ENCODE results near the gene FABP2. TPM values are rescaled to one million over a fixed set of nuclear protein-coding genes. Genes with fewer than 3 reads are reported as not detected.
A peak's percentile ranks its signal among the peaks of the same experiment; 100 is the strongest.
"Not testable (repeated sequence)": the region's sequence is repeated elsewhere in the genome, so short reads cannot be mapped to it uniquely, and the experiment has no call there.

Gene FABP2
- total RNA-seq, 2 experiments from 2014 or later, result not detected

DNA sequence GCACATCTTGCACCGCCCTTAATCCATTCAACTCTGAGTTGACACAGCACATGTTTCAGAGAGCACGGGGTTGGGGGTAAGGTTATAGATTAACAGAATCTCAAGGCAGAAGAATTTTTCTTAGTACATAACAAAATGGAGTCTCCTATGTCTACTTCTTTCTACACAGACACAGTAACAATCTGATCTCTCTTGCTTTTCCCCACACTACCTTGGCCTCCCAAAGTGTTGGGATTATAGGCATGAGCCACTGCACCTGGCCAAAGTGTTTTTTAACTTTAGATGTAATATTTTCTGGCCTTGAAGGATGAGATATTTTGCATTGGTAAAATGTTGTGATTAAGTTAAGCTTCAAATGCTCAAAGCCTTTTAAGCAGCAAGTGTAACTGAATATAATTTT is 21.4 kb upstream of the FABP2 start:
- H3K27ac Mint-ChIP-seq; H3K4me1 Mint-ChIP-seq; POLR2A ChIA-PET; intact Hi-C loops (cut with DNase I, micrococcal nuclease); ATAC-seq; H3K9me3 Mint-ChIP-seq (ENCODE audit: low read depth); DNase-seq; CTCF ChIA-PET; H3K36me3 Mint-ChIP-seq (ENCODE audit: low read depth); H3K4me3 Mint-ChIP-seq; H3K27me3 Mint-ChIP-seq: not testable (repeated sequence)

DNA sequence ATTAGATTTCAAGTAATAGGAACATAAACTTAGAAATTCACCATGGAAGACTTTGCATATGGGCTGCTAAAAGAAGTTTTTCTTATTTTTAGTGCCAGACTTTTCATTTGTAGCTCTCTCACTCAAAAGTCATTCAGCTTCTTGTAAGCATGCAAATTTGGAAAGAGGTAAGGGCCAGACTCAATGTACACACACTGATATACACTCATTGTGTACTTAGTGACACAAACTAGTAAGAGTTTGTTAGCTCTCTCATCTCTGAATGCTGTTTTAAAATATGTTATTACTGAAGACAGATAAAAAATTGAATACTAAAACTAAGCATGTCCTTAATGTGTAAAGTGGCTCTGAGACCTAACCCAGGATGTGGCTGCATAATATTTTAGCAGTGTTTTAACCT is 18.0 kb upstream of the FABP2 start:
- H3K4me3 Mint-ChIP-seq; H3K27me3 Mint-ChIP-seq; DNase-seq; H3K36me3 Mint-ChIP-seq (ENCODE audit: low read depth); ATAC-seq; CTCF ChIA-PET; POLR2A ChIA-PET; H3K9me3 Mint-ChIP-seq (ENCODE audit: low read depth); H3K27ac Mint-ChIP-seq; intact Hi-C loops (cut with DNase I, micrococcal nuclease); H3K4me1 Mint-ChIP-seq: not testable (repeated sequence)

DNA sequence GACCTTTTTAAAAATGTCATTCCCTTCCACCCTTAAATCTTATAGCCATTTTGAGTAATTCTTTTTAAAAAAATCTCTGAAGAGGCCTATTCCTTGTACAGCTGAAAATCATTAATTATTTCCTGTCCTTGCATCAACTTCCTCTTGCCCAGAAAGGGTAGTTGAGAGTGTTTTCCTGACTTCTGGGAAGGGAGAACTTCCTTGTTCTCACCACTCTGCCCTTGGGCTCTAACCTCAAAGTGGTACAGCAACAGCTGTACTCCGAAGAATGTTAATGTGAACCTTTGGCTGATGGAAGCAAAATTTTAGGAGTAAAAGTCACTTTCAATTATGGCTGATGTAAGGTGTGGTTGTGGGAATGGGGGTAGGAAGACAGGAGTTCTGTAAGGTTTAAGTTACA is 15.1 kb upstream of the FABP2 start:
- no peak overlapping the region for H3K4me3 Mint-ChIP-seq
- ChIA-PET CTCF (no interaction called here), POLR2A (no interaction called here)
- no peaks in the 10 kb centered on the region for H3K27me3 Mint-ChIP-seq
- intact Hi-C loops (cut with DNase I, micrococcal nuclease), result no loop called here
- no peaks in the 10 kb centered on the region for H3K36me3 Mint-ChIP-seq (ENCODE audit: low read depth)
- H3K4me1 Mint-ChIP-seq, result no peaks in the 10 kb centered on the region
- H3K9me3 Mint-ChIP-seq (ENCODE audit: low read depth), result no peaks in the 10 kb centered on the region
- peak overlapping the region; percentile 6 for H3K27ac Mint-ChIP-seq
- ATAC-seq (no peak), DNase-seq (no peak)

DNA sequence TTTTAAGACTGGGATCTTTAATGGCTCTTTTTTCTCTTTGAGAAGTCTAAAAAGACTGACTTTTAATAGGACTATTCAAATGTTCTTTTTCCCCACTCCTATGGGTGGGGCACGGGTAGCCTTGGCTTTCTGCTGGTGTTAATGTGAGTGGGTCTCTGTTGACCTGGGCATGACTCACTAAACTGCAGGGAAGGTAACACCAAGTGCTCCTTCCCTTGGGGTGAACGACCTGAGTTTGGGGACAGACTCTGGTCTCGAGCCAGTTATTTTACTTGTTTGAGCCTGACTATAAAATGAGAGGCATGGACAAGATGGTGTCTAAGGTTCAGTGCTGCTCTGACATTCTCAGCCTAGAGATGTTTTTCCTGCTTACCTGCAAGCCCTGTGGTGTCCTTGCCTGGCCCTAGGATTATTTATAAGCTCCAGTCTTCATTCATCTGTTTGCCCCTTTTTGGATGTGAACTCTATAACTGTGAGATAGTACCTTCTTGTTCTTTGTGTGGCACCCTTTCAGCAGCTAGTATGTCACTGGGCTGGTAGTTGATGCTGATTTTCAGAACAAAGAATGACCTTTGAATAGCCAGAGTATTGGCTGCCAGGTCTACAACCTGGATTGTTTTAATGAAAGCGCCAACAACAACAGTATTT is 14.5 kb upstream of the FABP2 start:
- H3K36me3 Mint-ChIP-seq (ENCODE audit: low read depth); H3K27me3 Mint-ChIP-seq; ATAC-seq; DNase-seq; POLR2A ChIA-PET; H3K9me3 Mint-ChIP-seq (ENCODE audit: low read depth); intact Hi-C loops (cut with DNase I, micrococcal nuclease); CTCF ChIA-PET; H3K4me1 Mint-ChIP-seq; H3K27ac Mint-ChIP-seq; H3K4me3 Mint-ChIP-seq: not testable (repeated sequence)

DNA sequence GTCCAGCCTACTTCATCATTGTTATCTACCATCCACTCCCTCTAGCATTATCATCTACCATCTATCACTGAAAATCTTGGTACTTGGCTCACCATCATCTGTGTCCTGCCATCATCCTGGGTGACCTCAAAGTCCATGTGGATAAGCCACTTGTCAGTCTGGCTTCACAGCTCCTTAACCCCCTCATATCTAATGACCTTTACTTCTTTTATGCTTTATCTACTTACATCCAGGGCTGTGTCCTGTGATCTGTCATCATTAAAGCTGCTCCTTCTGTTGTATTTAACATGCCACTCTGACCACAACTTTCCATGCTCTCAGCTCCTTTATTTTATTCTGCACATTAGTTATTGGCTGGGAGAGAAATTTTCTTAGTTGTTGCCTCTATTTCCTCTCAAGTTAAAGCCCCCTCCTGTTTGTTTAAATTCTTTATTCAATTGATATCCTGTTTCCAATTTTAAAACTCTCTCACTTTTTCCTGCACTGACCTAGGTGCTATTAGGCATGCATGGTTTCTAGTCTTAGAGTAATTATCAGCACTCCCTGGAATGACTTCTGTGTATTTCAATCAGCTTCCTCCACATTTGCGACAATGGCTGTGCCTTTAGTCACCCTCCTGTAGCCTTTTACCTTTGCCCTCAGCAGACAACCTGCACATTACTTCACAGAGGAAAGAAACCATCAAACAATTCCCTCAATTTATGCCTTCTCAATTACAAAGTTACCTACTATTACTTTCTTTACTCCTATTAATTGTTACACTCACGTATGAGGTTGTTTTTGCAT is 8.1 kb upstream of the FABP2 start:
- Mint-ChIP-seq H3K27me3 (peaks cover 4% of the 10 kb centered on the region), H3K4me3 (no peak overlapping the region), H3K36me3 (ENCODE audit: low read depth) (no peaks in the 10 kb centered on the region), H3K4me1 (no peaks in the 10 kb centered on the region), H3K9me3 (ENCODE audit: low read depth) (no peaks in the 10 kb centered on the region), H3K27ac (no peak overlapping the region)
- ChIA-PET CTCF (no interaction called here), POLR2A (no interaction called here)
- ATAC-seq (no peak), DNase-seq (no peak)
- intact Hi-C loops (cut with DNase I, micrococcal nuclease), result no loop called here

DNA sequence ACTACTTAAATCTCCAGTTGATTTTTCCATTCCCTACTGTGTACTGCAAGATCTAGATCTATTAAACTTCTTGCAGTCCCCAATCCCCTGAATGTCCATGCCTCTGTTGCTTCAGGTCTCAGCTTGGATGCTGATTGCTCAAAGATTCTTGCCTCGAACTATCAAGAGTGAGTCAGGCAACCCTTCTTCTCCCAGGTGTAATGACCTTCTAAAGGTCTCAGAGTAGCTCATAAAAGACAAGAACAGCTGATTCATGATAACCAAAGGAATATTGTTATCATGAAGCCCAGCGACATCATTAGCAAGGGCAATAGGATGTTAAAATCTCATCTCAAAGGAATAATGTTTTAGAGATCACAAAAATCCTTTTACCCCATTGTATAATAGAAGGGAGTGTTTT is 6.8 kb upstream of the FABP2 start:
- Mint-ChIP-seq H3K27me3 (peaks cover 4% of the 10 kb centered on the region), H3K36me3 (ENCODE audit: low read depth) (no peaks in the 10 kb centered on the region), H3K27ac (no peak overlapping the region), H3K9me3 (ENCODE audit: low read depth) (no peaks in the 10 kb centered on the region), H3K4me1 (no peaks in the 10 kb centered on the region), H3K4me3 (no peak overlapping the region)
- ATAC-seq (no peak), DNase-seq (no peak)
- ChIA-PET CTCF (no interaction called here), POLR2A (no interaction called here)
- intact Hi-C loops (cut with DNase I, micrococcal nuclease), result no loop called here

DNA sequence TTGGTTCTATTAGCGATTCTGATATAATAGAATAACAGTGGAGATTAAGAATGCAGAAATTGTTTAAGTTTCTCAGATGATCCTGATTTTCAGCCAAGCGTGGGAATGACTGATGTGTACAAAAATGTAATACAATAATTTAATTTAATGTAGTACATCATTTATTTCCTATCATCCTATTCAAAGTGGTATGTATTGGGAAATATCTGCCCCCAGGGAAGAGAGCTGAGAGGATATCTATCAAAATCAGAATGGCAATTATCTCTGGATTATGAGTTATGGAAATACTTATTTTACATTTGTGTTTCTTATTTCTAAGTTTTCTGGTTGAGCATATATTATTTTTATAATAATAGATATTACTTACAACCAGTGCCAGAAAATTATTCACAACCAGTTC is 3.9 kb downstream of the FABP2 start:
- no peaks in the 10 kb centered on the region for H3K36me3 Mint-ChIP-seq (ENCODE audit: low read depth)
- no peaks in the 10 kb centered on the region for H3K4me1 Mint-ChIP-seq
- CTCF ChIA-PET, result interaction anchor here (0.8 to 1.7 kb wide), 2 partner anchors 311 to 1465 kb away, joined by 4 to 5 read pairs; partner anchors contain the start of gene PDE5A
- no peaks in the 10 kb centered on the region for H3K9me3 Mint-ChIP-seq (ENCODE audit: low read depth)
- peaks cover 5% of the 10 kb centered on the region for H3K27me3 Mint-ChIP-seq
- H3K4me3 Mint-ChIP-seq, result no peak overlapping the region
- no peak for DNase-seq
- no peak overlapping the region for H3K27ac Mint-ChIP-seq
- POLR2A ChIA-PET, result no interaction called here
- intact Hi-C loops (cut with DNase I, micrococcal nuclease), result loop anchor here in 1 of 2 experiments (10.0 kb wide), 1 partner anchor 177 kb away; no protein-coding TSS in a partner anchor
- no peak for ATAC-seq

DNA sequence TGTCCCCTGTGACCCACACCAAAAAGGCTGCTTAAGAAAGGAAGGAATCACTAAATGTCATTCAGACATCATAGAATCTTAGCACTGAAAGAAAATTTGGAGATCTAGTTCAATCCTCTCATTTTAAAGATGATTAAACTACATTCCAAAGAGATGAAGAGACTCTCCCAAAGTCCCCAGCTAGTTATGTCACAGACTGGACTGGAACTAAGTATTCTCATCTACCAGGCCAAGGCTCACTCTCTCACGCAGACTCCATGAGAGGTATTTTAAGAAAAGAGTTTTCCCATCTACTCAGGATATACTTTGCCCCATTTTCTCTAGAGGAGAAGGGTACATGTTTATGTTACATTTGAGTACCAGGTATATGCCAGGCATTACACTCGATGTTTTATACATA is 6.9 kb downstream of the FABP2 start:
- H3K4me1 Mint-ChIP-seq, result no peaks in the 10 kb centered on the region
- POLR2A ChIA-PET, result no interaction called here
- ATAC-seq, result no peak

DNA sequence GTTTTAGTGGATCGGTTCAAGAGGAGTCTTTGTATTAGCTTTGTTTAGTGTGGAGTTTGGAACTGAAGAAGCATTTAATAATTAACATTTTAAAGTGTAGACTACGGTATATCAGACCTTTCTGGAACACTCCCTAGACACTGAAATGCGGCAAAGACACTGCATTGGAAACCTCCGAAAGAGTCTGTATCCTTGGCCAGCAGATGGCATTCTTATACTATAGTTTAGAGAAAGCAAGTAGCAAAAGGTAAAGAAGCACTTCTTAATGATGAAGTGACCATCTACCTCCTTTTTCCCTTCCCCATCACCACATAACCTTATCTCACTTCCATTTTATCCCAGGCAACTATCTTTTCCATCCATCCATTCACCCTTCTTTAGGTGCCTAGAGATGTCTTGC is 7.6 kb downstream of the FABP2 start:
- ATAC-seq, result peak; percentile 51
- Mint-ChIP-seq H3K9me3 (ENCODE audit: low read depth) (no peaks in the 10 kb centered on the region), H3K4me3 (no peak overlapping the region), H3K27me3 (peaks cover 9% of the 10 kb centered on the region), H3K36me3 (ENCODE audit: low read depth) (no peaks in the 10 kb centered on the region), H3K27ac (no peak overlapping the region), H3K4me1 (no peaks in the 10 kb centered on the region)
- intact Hi-C loops (cut with DNase I, micrococcal nuclease), result loop anchor here (1.0 to 10.0 kb wide), 5 partner anchors 148 to 736 kb away; no protein-coding TSS in a partner anchor
- CTCF ChIA-PET, result interaction anchor here (0.6 to 0.8 kb wide), 2 partner anchors 8 to 314 kb away, joined by 3 to 4 read pairs; partner anchors contain the start of gene PDE5A
- peak; percentile 11 for DNase-seq
- POLR2A ChIA-PET, result no interaction called here

More for the DNA sequence above, 6.9 kb downstream of the FABP2 start:
- no peaks in the 10 kb centered on the region for H3K36me3 Mint-ChIP-seq (ENCODE audit: low read depth)
- CTCF ChIA-PET, result interaction anchor here (0.8 to 1.0 kb wide), 2 partner anchors 312 to 314 kb away, joined by 3 read pairs; partner anchors contain the start of gene PDE5A
- peaks cover 7% of the 10 kb centered on the region for H3K27me3 Mint-ChIP-seq
- H3K9me3 Mint-ChIP-seq (ENCODE audit: low read depth), result no peaks in the 10 kb centered on the region
- no peak overlapping the region for H3K4me3 Mint-ChIP-seq
- H3K27ac Mint-ChIP-seq, result no peak overlapping the region
- intact Hi-C loops (cut with DNase I, micrococcal nuclease), result loop anchor here in 1 of 2 experiments (2.0 to 10.0 kb wide), 2 partner anchors 180 to 736 kb away; no protein-coding TSS in a partner anchor
- DNase-seq, result no peak

DNA sequence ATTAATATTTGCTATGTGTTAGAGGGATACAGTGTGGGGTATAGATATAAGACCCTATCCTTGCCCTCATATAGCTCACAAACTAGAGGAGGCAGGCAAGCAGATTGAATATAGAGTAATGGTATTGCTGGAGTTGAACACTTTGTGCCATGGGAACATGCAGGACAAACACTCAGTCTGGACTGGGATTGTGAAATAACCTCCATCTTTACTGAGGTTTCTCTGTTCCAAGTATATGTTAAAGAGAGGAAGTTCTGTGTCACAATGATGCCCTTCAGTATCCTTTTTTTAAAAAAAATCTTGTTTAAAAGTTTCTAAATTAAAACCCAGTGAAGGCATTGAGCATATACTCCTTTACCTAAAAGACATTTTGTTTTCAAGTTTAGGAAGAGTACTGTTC is 8.7 kb downstream of the FABP2 start:
- Mint-ChIP-seq H3K9me3 (ENCODE audit: low read depth) (no peaks in the 10 kb centered on the region), H3K27me3 (peaks cover 9% of the 10 kb centered on the region), H3K36me3 (ENCODE audit: low read depth) (no peaks in the 10 kb centered on the region), H3K4me1 (no peaks in the 10 kb centered on the region), H3K27ac (no peak overlapping the region), H3K4me3 (no peak overlapping the region)
- no peak for ATAC-seq
- intact Hi-C loops (cut with DNase I, micrococcal nuclease), result loop anchor here (5.0 to 10.0 kb wide), 2 partner anchors 149 to 182 kb away; no protein-coding TSS in a partner anchor
- POLR2A ChIA-PET, result no interaction called here
- DNase-seq, result no peak
- CTCF ChIA-PET, result no interaction called here

DNA sequence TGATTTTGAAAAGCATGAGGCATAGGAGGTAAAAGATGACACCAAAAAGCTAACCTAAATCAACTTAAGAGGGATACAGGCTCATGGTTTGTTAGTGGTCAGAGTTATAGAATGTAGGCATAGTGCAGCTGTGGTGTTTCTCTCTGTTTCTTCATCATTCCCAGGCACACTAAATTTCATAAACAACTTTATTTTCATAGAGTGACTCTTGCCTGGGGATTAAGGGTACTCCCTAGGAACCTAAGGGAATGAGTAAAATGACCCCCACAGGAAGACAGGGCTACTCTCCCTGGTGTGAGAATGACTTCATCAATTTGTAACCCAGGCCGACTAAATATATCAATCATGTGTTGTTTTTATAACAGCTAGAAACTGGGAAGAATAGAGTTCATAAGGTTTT is 11.1 kb downstream of the FABP2 start:
- no peak overlapping the region for H3K27ac Mint-ChIP-seq
- intact Hi-C loops (cut with DNase I, micrococcal nuclease), result loop anchor here (5.0 to 10.0 kb wide), 2 partner anchors 151 to 184 kb away; no protein-coding TSS in a partner anchor
- CTCF ChIA-PET, result interaction anchor here (1.2 kb wide), 1 partner anchor 539 kb away, joined by 3 read pairs; no protein-coding TSS in a partner anchor
- peaks cover 5% of the 10 kb centered on the region for H3K4me1 Mint-ChIP-seq
- H3K4me3 Mint-ChIP-seq, result no peak overlapping the region
- DNase-seq (no peak), ATAC-seq (no peak)
- H3K27me3 Mint-ChIP-seq, result peaks cover 11% of the 10 kb centered on the region
- H3K9me3 Mint-ChIP-seq (ENCODE audit: low read depth), result no peaks in the 10 kb centered on the region
- no peaks in the 10 kb centered on the region for H3K36me3 Mint-ChIP-seq (ENCODE audit: low read depth)
- POLR2A ChIA-PET, result no interaction called here

DNA sequence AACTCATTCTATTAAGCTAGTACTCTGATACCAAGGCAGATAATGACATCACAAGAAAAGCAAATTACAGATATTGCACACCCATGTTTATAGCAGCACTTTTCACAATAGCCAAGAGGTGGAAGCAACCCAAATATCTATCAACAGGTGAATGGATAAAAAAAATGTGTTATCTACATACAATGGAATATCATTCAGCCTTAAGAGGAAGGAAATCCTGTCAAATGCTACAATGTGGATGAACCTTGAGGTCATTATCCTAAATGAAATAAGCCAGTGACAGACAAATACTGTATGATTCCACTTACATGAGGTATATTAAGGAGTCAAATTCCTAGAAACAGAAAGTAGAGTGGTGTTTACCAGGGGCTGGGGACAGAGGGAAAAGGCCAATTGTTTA is 14.3 kb downstream of the FABP2 start:
- ChIA-PET CTCF (interaction anchor here (1.1 kb wide), 1 partner anchor 10 kb away, joined by 3 read pairs; no protein-coding TSS in a partner anchor), POLR2A (no interaction called here)
- DNase-seq (no peak), ATAC-seq (no peak)
- peaks cover 7% of the 10 kb centered on the region for H3K27me3 Mint-ChIP-seq
- intact Hi-C loops (cut with DNase I, micrococcal nuclease), result no loop called here
- no peak overlapping the region for H3K4me3 Mint-ChIP-seq
- no peaks in the 10 kb centered on the region for H3K36me3 Mint-ChIP-seq (ENCODE audit: low read depth)
- H3K4me1 Mint-ChIP-seq, result peaks cover 5% of the 10 kb centered on the region
- no peak overlapping the region for H3K27ac Mint-ChIP-seq
- no peaks in the 10 kb centered on the region for H3K9me3 Mint-ChIP-seq (ENCODE audit: low read depth)

All from activated CD4-positive, alpha-beta T cell treated with anti-CD3 and anti-CD28 coated beads for 36 hours (primary cell).